Measurements from ENCODE around the gene UPF3A.

Gene UPF3A, protein sequence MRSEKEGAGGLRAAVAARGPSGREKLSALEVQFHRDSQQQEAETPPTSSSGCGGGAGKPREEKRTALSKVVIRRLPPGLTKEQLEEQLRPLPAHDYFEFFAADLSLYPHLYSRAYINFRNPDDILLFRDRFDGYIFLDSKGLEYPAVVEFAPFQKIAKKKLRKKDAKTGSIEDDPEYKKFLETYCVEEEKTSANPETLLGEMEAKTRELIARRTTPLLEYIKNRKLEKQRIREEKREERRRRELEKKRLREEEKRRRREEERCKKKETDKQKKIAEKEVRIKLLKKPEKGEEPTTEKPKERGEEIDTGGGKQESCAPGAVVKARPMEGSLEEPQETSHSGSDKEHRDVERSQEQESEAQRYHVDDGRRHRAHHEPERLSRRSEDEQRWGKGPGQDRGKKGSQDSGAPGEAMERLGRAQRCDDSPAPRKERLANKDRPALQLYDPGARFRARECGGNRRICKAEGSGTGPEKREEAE

DNA sequence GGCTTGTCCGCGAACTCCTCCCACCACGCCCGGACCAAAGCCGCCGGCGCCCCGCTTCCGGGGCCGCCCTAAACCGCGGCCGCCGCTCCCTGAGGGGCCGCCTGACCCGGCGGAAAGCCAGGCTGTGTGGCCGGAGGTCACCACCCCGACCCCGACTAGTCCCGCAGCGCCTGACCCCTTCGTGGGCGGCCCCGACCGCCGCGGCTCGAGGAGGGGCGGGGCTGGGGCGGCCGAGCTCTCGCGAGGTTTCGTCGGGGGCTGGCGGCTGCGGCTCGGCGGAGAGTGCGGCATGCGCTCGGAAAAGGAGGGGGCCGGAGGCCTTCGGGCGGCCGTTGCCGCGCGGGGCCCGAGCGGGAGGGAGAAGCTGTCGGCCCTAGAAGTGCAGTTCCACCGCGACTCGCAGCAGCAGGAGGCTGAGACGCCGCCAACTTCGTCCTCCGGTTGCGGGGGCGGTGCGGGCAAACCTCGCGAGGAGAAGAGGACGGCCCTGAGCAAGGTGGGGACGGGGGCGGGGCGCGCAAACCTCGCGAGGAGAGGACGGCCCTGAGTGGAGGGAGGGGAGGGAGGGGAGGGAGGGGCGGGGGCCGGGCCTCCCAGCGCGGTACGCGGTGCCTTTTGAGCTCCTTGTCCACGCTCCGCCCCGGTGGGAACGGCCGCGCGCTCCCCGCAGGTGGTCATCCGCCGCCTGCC lies at the start of gene UPF3A:
UPF3A (plus strand) TSS at position 251 of the 690 bp plus-strand sequence; CDS start at position 290, 39 bp downstream.
- peak; percentile 96 for DNase-seq (ENCODE audit: low read depth, low spot score)
- TF ChIP-seq, protein P1, sequence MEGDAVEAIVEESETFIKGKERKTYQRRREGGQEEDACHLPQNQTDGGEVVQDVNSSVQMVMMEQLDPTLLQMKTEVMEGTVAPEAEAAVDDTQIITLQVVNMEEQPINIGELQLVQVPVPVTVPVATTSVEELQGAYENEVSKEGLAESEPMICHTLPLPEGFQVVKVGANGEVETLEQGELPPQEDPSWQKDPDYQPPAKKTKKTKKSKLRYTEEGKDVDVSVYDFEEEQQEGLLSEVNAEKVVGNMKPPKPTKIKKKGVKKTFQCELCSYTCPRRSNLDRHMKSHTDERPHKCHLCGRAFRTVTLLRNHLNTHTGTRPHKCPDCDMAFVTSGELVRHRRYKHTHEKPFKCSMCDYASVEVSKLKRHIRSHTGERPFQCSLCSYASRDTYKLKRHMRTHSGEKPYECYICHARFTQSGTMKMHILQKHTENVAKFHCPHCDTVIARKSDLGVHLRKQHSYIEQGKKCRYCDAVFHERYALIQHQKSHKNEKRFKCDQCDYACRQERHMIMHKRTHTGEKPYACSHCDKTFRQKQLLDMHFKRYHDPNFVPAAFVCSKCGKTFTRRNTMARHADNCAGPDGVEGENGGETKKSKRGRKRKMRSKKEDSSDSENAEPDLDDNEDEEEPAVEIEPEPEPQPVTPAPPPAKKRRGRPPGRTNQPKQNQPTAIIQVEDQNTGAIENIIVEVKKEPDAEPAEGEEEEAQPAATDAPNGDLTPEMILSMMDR (IDR thresholded peaks at IDR 0.05; ENCODE audit: low read depth, low read length), result no peak
- H3K4me3 ChIP-seq (ENCODE audit: low read depth, low read length), result peak within 1 kb of the TSS; percentile 83
- in situ Hi-C loops (cut with HindIII; ENCODE audit: low sequenced_read_pairs), result no loop called here

DNA sequence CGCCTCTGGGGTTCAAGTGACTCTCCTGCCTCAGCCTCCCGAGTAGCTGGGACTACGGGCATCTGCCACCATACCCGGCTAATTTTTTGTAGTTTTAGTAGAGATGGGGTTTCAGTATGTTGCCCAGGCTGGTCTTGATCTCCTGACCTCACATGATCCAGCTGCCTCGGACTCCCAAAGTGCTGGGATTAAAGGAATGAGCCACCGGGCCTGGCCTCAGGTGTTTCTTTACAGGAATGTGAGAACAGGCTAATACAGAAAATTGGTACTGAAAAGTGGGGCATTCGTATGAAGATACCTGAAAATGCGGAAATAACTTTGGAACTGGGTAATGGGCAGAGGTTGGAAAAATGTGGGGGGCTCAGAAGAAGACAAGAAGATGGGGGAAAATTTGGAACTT lies 49.5 kb upstream of the UPF3A start:
- no peak for DNase-seq (ENCODE audit: low read depth, low spot score)
- TF ChIP-seq, protein P1 (IDR thresholded peaks at IDR 0.05; ENCODE audit: low read depth, low read length), result no peak
- H3K4me3 ChIP-seq (ENCODE audit: low read depth, low read length), result no peak overlapping the region
- in situ Hi-C loops (cut with HindIII; ENCODE audit: low sequenced_read_pairs), result no loop called here

DNA sequence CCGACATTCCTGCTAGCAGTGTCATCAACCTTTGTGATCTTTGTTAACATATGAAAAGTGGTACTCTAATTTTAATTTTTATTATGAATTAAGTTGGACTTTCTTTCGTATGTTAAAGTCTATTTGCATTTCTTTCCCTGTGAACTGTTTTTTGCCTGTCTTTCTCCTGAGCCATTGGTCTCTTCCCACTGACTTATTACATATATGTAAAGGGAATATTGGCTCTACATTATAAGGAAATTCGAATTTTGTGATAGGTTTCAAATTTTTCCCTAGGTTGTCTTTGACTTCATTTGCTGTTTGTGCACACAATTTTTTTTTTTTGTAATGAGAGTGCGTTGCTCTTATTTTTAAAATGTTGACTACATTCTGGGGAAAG lies 47.1 kb upstream of the UPF3A start:
- TF ChIP-seq, protein P1 (IDR thresholded peaks at IDR 0.05; ENCODE audit: low read depth, low read length), result no peak
- DNase-seq (ENCODE audit: low read depth, low spot score), result no peak
- in situ Hi-C loops (cut with HindIII; ENCODE audit: low sequenced_read_pairs), result no loop called here
- H3K4me3 ChIP-seq (ENCODE audit: low read depth, low read length), result peak overlapping the region; percentile 91

DNA sequence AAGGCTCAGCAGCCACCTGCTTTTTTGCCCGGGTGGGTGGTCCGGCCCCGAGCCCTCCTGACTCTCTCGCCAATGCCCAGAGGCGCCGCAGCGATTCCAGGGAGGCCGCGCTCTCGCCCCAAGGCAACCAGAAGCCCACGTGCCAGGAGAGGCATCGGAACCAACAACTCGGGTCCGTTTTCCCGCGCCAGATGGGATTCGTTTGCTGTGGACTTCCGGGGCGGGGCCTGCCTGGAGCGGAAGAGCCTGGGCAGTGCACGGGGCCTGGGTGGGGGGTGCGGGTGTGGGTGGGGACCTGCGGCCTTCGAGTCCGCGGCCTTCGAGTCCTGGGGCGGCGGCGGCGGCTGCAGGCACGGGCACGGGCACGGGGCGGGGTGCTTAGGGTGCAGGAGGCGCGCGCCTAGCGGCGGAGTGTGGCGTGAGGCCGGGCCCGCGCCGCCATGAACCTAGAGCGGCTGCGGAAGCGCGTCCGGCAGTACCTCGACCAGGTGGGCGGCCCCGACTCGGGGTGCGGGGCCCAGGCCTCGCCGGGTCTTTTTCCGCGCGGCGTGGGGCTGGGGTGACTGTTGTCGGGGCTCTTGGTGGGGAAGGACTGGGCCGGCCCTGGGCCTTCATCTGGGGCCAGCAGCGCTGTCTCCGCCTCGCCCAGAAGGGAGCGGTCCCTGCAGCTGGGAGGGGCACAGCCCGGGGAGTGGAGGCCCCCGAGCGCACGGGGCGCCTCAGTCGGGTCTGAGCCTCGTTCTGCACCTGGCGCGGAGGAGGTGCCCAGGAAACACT lies 46.6 kb upstream of the UPF3A start, which contains the start of gene CDC16:
CDC16 (plus strand) TSS at position 253 of the 777 bp plus-strand sequence; CDS start at position 441, 188 bp downstream.
- peak within 1 kb of the TSS; percentile 91 for H3K4me3 ChIP-seq (ENCODE audit: low read depth, low read length)
- in situ Hi-C loops (cut with HindIII; ENCODE audit: low sequenced_read_pairs), result no loop called here
- TF ChIP-seq, protein P1 (IDR thresholded peaks at IDR 0.05; ENCODE audit: low read depth, low read length), result no peak
- DNase-seq (ENCODE audit: low read depth, low spot score), result peak; percentile 90

DNA sequence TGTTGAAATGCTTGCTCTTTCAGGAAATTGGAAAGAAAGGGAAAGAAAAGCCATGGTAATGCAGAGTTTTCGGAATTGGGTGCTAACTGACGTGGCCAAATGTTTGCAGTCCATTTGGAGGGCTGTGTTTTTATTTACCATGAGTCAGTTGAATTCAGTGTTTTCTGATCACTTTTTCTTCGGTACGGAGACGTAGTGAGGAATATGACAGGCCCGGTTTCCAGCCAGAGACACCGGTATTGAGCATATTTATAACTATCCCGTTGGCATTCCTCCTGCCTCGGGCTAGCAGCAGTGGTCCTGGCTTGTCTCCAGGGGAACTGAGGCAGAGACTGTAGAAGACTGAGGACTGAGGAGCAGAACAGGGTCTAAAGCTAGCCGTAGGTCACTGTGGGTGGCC lies 45.7 kb upstream of the UPF3A start:
- in situ Hi-C loops (cut with HindIII; ENCODE audit: low sequenced_read_pairs), result no loop called here
- TF ChIP-seq, protein P1 (IDR thresholded peaks at IDR 0.05; ENCODE audit: low read depth, low read length), result no peak
- no peak for DNase-seq (ENCODE audit: low read depth, low spot score)
- peak overlapping the region; percentile 91 for H3K4me3 ChIP-seq (ENCODE audit: low read depth, low read length)

DNA sequence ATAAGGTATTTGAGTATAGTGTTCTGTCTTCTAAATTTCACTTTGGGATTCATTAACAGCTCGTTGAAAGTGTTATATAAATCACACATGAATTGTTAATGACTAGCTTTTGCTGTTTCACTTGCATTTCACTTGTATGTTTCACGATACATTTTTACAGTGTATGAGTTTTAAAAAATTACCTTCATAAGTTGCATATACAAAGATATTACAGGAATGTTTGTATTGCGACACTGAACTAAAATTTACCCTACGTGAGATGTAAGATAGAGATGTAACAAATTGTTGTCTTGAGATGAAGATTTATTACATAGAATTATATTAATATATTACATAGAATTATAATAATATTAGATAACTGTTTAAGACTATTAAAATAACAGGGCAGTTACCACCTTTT lies 45.2 kb upstream of the UPF3A start:
- TF ChIP-seq, protein P1 (IDR thresholded peaks at IDR 0.05; ENCODE audit: low read depth, low read length), result no peak
- DNase-seq (ENCODE audit: low read depth, low spot score), result no peak
- in situ Hi-C loops (cut with HindIII; ENCODE audit: low sequenced_read_pairs), result no loop called here
- peak overlapping the region; percentile 91 for H3K4me3 ChIP-seq (ENCODE audit: low read depth, low read length)
